OCI-LY3 (cell line): ENCODE measurements around the gene OTOS.

Experiments used
- H2AFZ ChIP-seq: fragments of 200-600, 300-600 bp; shearing (Covaris generic); 2 replicates; pipeline ENCODE4 v1.6.0; 2014; ENCODE audit warnings: antibody characterized with exemption, low read depth, low read length
- H3K27ac ChIP-seq: fragments of 200-600, 300-600 bp; sonication (generic); 2 replicates; pipeline ENCODE4 v1.5.1; 2014; ENCODE audit warnings: mild to moderate bottlenecking, low read length, moderate library complexity, mixed read lengths
- H3K27me3 ChIP-seq: fragments of 200-600, 300-600 bp; sonication (generic); 2 replicates; pipeline ENCODE4 v1.6.1; 2014; ENCODE audit warnings: low read depth, low read length, mixed read lengths
- H3K36me3 ChIP-seq: fragments of 200-600, 300-600 bp; sonication (generic); replicated peaks from 2 replicates; pipeline ENCODE3; 2014; ENCODE audit warnings: low read depth, low read length, mixed read lengths
- H3K4me1 ChIP-seq: fragments of 300-600, 200-600 bp; sonication (generic); 2 replicates; pipeline ENCODE4 v1.6.1; 2014; ENCODE audit warnings: low read length, mixed read lengths
- H3K4me2 ChIP-seq: fragments of 200-600, 300-600 bp; sonication (generic); 2 replicates; pipeline ENCODE4 v1.6.1; 2014; ENCODE audit warnings: low read length, mixed read lengths
- H3K4me3 ChIP-seq: fragments of 300-600, 200-600 bp; sonication (generic); 2 replicates; pipeline ENCODE4 v1.5.1; 2014; ENCODE audit warnings: antibody characterized with exemption, mild to moderate bottlenecking, low read length, moderate library complexity
- H3K79me2 ChIP-seq: fragments of 300-600, 200-600 bp; shearing (Covaris generic); 2 replicates; pipeline ENCODE4 v1.6.1; 2014; ENCODE audit warnings: mild to moderate bottlenecking, low read length, mixed read lengths
- H3K9ac ChIP-seq: fragments of 300-600, 200-600 bp; shearing (Covaris generic); 2 replicates; pipeline ENCODE4 v1.6.0; 2014; ENCODE audit warnings: mild to moderate bottlenecking, low read length, moderate library complexity
- H3K9me3 ChIP-seq: fragments of 200-600, 300-600 bp; shearing (Covaris generic); 2 replicates; pipeline ENCODE4 v1.6.1; 2014; ENCODE audit warnings: low read length, mixed read lengths; ENCODE audit not compliant: insufficient read depth
- H4K20me1 ChIP-seq: fragments of 200-600, 300-600 bp; sonication (generic); 2 replicates; pipeline ENCODE4 v1.6.1; 2016; ENCODE audit warnings: low read length, mixed read lengths; ENCODE audit not compliant: insufficient read depth
- EZH2phosphoT487 ChIP-seq: fragments of 200-600 bp; shearing (Covaris generic); IDR thresholded peaks from 2 replicates; pipeline ENCODE4 v1.6.1; 2018; ENCODE audit warnings: antibody characterized with exemption, mixed run types, low read depth
- TF ChIP-seq, protein P1 (sequence below): fragments of 200-600, 300-600 bp; sonication (generic); IDR thresholded peaks from 2 replicates; pipeline ENCODE4 v1.5.1; 2014; ENCODE audit warnings: antibody characterized with exemption, low read length, low read depth

The OTOS gene

DNA sequence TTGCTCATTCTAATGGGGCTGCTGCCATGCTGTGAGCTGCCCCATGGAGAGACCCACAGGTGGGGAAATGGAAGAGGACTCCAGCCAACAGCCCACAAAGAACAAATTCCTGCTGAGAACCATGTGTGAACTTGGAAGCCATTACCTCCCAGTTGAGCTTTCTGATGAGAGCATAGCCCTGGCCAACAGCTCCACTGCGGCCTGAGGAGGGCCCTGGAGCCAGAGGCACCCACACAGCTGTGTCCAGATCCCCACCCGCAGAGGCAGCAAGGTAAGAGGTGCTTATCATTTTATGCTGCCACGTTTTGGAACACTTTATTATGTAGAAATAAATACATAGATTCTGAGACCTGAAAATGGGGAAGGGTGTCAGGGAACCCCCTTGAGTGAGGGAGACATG lies 44.2 kb upstream of the OTOS start:
- Histone ChIP-seq H3K27me3 (no peaks in the 10 kb centered on the region), H3K79me2 (no peaks in the 10 kb centered on the region)
- TF ChIP-seq EZH2phosphoT487: no peak
- TF ChIP-seq, protein P1, sequence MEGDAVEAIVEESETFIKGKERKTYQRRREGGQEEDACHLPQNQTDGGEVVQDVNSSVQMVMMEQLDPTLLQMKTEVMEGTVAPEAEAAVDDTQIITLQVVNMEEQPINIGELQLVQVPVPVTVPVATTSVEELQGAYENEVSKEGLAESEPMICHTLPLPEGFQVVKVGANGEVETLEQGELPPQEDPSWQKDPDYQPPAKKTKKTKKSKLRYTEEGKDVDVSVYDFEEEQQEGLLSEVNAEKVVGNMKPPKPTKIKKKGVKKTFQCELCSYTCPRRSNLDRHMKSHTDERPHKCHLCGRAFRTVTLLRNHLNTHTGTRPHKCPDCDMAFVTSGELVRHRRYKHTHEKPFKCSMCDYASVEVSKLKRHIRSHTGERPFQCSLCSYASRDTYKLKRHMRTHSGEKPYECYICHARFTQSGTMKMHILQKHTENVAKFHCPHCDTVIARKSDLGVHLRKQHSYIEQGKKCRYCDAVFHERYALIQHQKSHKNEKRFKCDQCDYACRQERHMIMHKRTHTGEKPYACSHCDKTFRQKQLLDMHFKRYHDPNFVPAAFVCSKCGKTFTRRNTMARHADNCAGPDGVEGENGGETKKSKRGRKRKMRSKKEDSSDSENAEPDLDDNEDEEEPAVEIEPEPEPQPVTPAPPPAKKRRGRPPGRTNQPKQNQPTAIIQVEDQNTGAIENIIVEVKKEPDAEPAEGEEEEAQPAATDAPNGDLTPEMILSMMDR: no peak

DNA sequence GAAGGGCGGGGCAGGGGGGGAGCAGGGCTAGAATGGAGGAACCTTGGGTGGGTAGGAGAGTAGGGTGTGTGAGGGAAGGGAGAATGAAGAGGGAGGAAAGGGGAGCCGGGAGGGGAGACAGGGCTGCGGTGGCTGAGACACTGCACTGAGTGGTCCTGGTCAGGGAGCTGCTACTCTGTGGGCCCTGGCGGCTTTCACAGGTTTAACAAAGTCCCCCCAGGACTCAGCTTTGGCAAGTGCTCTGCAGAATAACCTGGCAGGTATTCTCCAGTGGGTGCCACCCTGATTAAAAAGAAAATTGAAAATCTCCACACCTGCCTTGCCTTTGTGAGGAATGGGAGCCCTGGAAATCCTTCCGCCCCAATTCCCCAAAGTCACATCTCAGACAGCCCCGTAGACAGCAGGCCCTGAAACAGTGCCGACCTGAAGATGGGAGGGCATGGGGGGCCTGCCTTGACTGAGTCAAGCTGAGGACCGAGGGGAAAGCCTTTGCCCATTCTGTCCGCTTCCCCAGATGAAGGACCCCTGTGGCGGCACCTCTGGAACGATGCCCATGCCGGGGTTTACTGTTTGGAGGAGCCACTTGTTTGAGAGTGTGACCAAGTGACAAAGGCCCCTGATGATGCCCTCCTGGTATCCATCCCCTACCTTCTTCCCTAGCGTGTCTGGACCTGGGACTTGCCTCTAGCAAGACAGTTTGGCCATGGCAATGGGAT lies 43.6 kb upstream of the OTOS start:
- no peak overlapping the region for H2AFZ ChIP-seq
- no peak overlapping the region for H3K4me2 ChIP-seq
- H3K9me3 ChIP-seq: no peaks in the 10 kb centered on the region
- no peaks in the 10 kb centered on the region for H3K79me2 ChIP-seq
- no peaks in the 10 kb centered on the region for H4K20me1 ChIP-seq
- H3K4me3 ChIP-seq: no peak overlapping the region
- TF ChIP-seq, protein P1: no peak
- no peak for TF ChIP-seq EZH2phosphoT487
- no peaks in the 10 kb centered on the region for H3K4me1 ChIP-seq
- no peak overlapping the region for H3K9ac ChIP-seq
- H3K27me3 ChIP-seq: no peaks in the 10 kb centered on the region
- H3K36me3 ChIP-seq: no peaks in the 10 kb centered on the region
- no peak overlapping the region for H3K27ac ChIP-seq

More for the DNA sequence above, 44.2 kb upstream of the OTOS start:
- Histone ChIP-seq H3K9me3 (no peaks in the 10 kb centered on the region), H3K9ac (no peak overlapping the region), H3K4me3 (no peak overlapping the region), H3K27ac (no peak overlapping the region), H2AFZ (no peak overlapping the region), H3K4me1 (no peaks in the 10 kb centered on the region), H3K4me2 (no peak overlapping the region), H3K36me3 (no peaks in the 10 kb centered on the region), H4K20me1 (no peaks in the 10 kb centered on the region)

DNA sequence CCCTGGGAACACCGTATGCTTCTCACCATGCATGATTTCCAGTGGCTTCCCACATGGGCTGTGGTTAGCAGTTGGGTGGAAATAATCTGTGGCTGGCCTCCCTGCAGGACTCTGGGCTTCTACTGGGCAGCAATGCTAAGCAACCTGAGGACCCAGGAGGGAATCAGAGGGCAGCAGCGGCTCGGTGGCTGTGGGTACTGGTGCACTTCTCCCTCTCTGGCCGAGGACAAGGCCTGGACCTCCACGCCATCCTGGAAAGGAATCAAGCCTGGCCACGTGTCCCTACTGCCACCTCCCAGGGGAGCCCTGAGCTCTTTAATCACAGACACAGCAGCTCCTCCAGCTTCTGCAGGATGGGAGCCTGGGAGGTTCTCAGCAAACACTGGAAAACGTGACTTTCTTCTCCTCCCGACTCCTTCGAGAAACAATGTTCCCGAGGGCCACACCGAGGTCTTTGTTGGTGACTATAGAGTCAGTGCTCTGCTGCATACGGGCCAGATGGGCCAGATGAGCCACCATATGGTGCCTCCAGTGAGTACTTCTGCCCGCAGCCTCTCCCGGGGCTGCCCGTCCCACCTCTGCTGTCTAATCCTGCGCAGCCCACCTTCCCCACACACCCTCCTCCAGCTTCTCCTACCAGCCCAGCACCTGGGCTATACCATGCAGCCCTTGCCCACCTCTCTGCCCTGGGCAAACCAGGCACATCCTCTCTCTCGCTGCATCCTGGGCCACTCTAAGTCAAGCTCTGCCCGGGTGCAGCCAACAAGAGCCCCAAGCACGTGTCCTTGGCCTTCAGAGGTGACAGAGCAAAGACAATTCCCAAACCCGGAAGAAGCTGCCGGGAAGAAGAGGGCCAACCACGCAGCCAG lies 42.8 kb upstream of the OTOS start:
- no peaks in the 10 kb centered on the region for H3K9me3 ChIP-seq
- H3K4me2 ChIP-seq: no peak overlapping the region
- H3K36me3 ChIP-seq: no peaks in the 10 kb centered on the region
- no peaks in the 10 kb centered on the region for H4K20me1 ChIP-seq
- no peak overlapping the region for H3K9ac ChIP-seq
- H3K4me3 ChIP-seq: no peak overlapping the region
- no peaks in the 10 kb centered on the region for H3K27me3 ChIP-seq
- no peaks in the 10 kb centered on the region for H3K4me1 ChIP-seq
- no peak overlapping the region for H2AFZ ChIP-seq
- TF ChIP-seq, protein P1: no peak
- no peak for TF ChIP-seq EZH2phosphoT487
- H3K27ac ChIP-seq: no peak overlapping the region
- no peaks in the 10 kb centered on the region for H3K79me2 ChIP-seq

DNA sequence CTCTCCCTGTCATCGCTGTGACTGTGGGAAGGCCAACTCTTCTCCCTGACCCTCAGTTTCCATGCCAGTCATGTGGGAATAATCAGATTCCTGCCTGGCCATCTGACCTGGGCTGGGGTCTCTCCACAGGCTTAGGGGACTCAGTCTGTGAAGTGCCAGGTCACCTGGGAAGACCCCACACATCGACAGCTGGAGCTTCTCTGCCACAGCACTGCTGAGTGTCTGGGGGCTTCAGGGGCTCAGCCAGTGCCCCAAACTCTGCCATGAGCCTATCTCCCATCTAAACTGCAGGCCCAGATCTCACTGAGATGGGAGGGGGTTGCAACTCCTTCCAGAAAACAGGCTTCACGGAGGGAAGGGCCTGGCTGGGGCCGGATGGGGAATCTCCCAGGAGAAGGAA lies 42.0 kb upstream of the OTOS start:
- H3K4me3 ChIP-seq: no peak overlapping the region
- H3K4me2 ChIP-seq: no peak overlapping the region
- no peak overlapping the region for H2AFZ ChIP-seq
- H4K20me1 ChIP-seq: no peaks in the 10 kb centered on the region
- H3K9me3 ChIP-seq: no peaks in the 10 kb centered on the region
- no peaks in the 10 kb centered on the region for H3K79me2 ChIP-seq
- H3K9ac ChIP-seq: no peak overlapping the region
- H3K27ac ChIP-seq: no peak overlapping the region
- no peaks in the 10 kb centered on the region; the same call in 1 of the 2 replicates for H3K27me3 ChIP-seq
- TF ChIP-seq, protein P1: no peak
- TF ChIP-seq EZH2phosphoT487: no peak
- no peaks in the 10 kb centered on the region for H3K4me1 ChIP-seq
- no peaks in the 10 kb centered on the region for H3K36me3 ChIP-seq
